HepG2 (cell line): ENCODE measurements around the gene PISD. TPM values are rescaled to one million over a fixed set of nuclear protein-coding genes. Genes with fewer than 3 reads are reported as not detected.
A peak's percentile ranks its signal among the peaks of the same experiment; 100 is the strongest.

Experiments used
- FOXM1 ChIP-seq: sonication (generic); formaldehyde crosslinking; IDR thresholded peaks from 2 replicates; pipeline ENCODE4 v1.5.0; 2020; ENCODE audit warnings: missing genetic modification reagents
- GMEB1 ChIP-seq: sonication (generic); formaldehyde crosslinking; IDR thresholded peaks from 2 replicates; pipeline ENCODE4 v1.5.1; 2020; ENCODE audit warnings: missing genetic modification reagents, mild to moderate bottlenecking, borderline replicate concordance
- KAT8 ChIP-seq: IDR thresholded peaks from 2 replicates; pipeline ENCODE4 v1.6.1; 2016; ENCODE audit warnings: missing genetic modification reagents, missing compliant biosample characterization
- MTERF4 ChIP-seq: sonication (generic); formaldehyde crosslinking; IDR thresholded peaks from 2 replicates; pipeline ENCODE4 v1.8.0; 2023; ENCODE audit warnings: mild to moderate bottlenecking, missing genetic modification reagents
- NR2F2 ChIP-seq: IDR thresholded peaks from 2 replicates; pipeline ENCODE4 v1.6.1; 2012; ENCODE audit warnings: low read depth, inconsistent platforms, borderline replicate concordance
- POLR2G ChIP-seq: fragments of 200-400 bp; formaldehyde crosslinking; IDR thresholded peaks from 2 replicates; pipeline ENCODE4 v1.6.1; 2018; ENCODE audit warnings: mild to moderate bottlenecking, low read depth, low read length, moderate library complexity
- SOX13 ChIP-seq, 3 experiments: fragments of 450-650 bp in 1 of 3; sonication (generic) in 1 of 3; formaldehyde crosslinking in 1 of 3; IDR thresholded peaks in 2 of 3; conservative IDR thresholded peaks in 1 of 3; 2 replicates each; pipeline versions ENCODE4 v1.5.0 to v1.6.1; 2016 to 2020; ENCODE audit warnings: antibody characterized with exemption in 1 of 3, mild to moderate bottlenecking in 1 of 3, missing compliant biosample characterization in 1 of 3, missing genetic modification reagents in 1 of 3, moderate library complexity in 1 of 3
- SPEN ChIP-seq: sonication (generic); formaldehyde crosslinking; IDR thresholded peaks from 2 replicates; pipeline ENCODE4 v1.5.1; 2020; ENCODE audit warnings: low read depth, mild to moderate bottlenecking, missing genetic modification reagents
- STAT6 ChIP-seq: sonication (generic); formaldehyde crosslinking; IDR thresholded peaks from 2 replicates; pipeline ENCODE4 v1.4.0; 2020; ENCODE audit warnings: missing genetic modification reagents, mild to moderate bottlenecking, borderline replicate concordance
- THAP7 ChIP-seq: sonication (generic); formaldehyde crosslinking; IDR thresholded peaks from 2 replicates; pipeline ENCODE4 v1.8.1; 2023; ENCODE audit warnings: mild to moderate bottlenecking, missing genetic modification reagents
- ZBTB33 ChIP-seq: sonication (generic); formaldehyde crosslinking; IDR thresholded peaks from 2 replicates; pipeline ENCODE4 v1.4.0; 2020; ENCODE audit warnings: missing genetic modification reagents
- ZBTB37 ChIP-seq: sonication (generic); formaldehyde crosslinking; IDR thresholded peaks from 2 replicates; pipeline ENCODE4 v1.4.0; 2020; ENCODE audit warnings: mild to moderate bottlenecking, missing genetic modification reagents
- ZNF101 ChIP-seq: sonication (generic); formaldehyde crosslinking; IDR thresholded peaks from 2 replicates; pipeline ENCODE4 v1.4.0; 2020; ENCODE audit warnings: mild to moderate bottlenecking, low read depth, missing genetic modification reagents, borderline replicate concordance
- ZNF264 ChIP-seq: sonication (generic); formaldehyde crosslinking; IDR thresholded peaks from 2 replicates; pipeline ENCODE4 v1.4.0; 2020; ENCODE audit warnings: missing genetic modification reagents
- ZNF598 ChIP-seq: sonication (generic); formaldehyde crosslinking; IDR thresholded peaks from 2 replicates; pipeline ENCODE4 v1.5.1; 2020; ENCODE audit warnings: mild to moderate bottlenecking, missing genetic modification reagents, borderline replicate concordance
- ZNF879 ChIP-seq: sonication (generic); formaldehyde crosslinking; IDR thresholded peaks from 2 replicates; pipeline ENCODE4 v1.8.1; 2023; ENCODE audit warnings: missing genetic modification reagents
- ZSCAN12 ChIP-seq: sonication (generic); formaldehyde crosslinking; IDR thresholded peaks from 2 replicates; pipeline ENCODE4 v1.9.0; 2021; ENCODE audit warnings: mild to moderate bottlenecking, missing genetic modification reagents
- polyA plus RNA-seq, 8 experiments: library from polyadenylated mRNA; depleted of rRNA in 3 of 8; stranded (reverse) in 7 of 8; unstranded in 1 of 8; fragments of >200 nt; fragmentation: Illumina TruSeq in 4 of 8; extraction: Trizol in 4 of 8; gene quantifications; 2 replicates each; pipeline versions ENCODE4 v1.2.1 to v1.2.3, GENCODE V29; 2011 to 2016; ENCODE audit warnings: low read depth in 4 of 8, missing spikeins in 1 of 8, mixed read lengths in 1 of 8; ENCODE audit not compliant: insufficient read depth in 1 of 8
- total RNA-seq, 5 experiments: library from RNA; depleted of rRNA; stranded (reverse); fragments of >200 nt; fragmentation: Illumina TruSeq; extraction: Trizol; gene quantifications; 2 replicates each; pipeline ENCODE4 v1.2.3, GENCODE V29; 2016; ENCODE audit warnings: low read depth in 1 of 5

PISD gene
- total and polyA plus RNA-seq, 2 of the 13 experiments (the other 11 are each of a cell fraction or from before 2014, with no cell fraction given): 30.1 to 47.7 TPM

GRCh38 chr22:31616315-31616980 lies 45.6 kb downstream of the PISD start (continued):
- TF ChIP-seq ZBTB33 (CRISPR knock-in tag) (peak; percentile 81), ZNF264 (no peak), POLR2G (peak; percentile 22; the same call in 1 of the 2 replicates), ZSCAN12 (CRISPR knock-in tag) (no peak), MTERF4 (no peak), ZNF598 (CRISPR knock-in tag) (no peak), ZNF101 (no peak), SPEN (no peak), ZNF879 (CRISPR knock-in tag) (no peak), KAT8 (CRISPR knock-in tag) (no peak), NR2F2 (no peak), THAP7 (no peak), STAT6 (CRISPR knock-in tag) (no peak), GMEB1 (CRISPR knock-in tag) (no peak), FOXM1 (CRISPR knock-in tag) (no peak), ZBTB37 (CRISPR knock-in tag) (no peak), SOX13 (IDR thresholded peaks at IDR 0.05) (no peak), SOX13 (CRISPR knock-in tag; conservative IDR thresholded peaks at IDR 0.05 in 1 of 2, IDR thresholded peaks at IDR 0.05 in 1 of 2) (no peak)
